ENCODE results near the gene ZNF768. TPM values are rescaled to one million over a fixed set of nuclear protein-coding genes. Genes with fewer than 3 reads are reported as not detected.
A peak's percentile ranks its signal among the peaks of the same experiment; 100 is the strongest.

The ZNF768 gene
- total and polyA plus RNA-seq, 2 of the 13 experiments (the other 11 are each of a cell fraction or from before 2014, with no cell fraction given), result 26.7 to 34.4 TPM

DNA sequence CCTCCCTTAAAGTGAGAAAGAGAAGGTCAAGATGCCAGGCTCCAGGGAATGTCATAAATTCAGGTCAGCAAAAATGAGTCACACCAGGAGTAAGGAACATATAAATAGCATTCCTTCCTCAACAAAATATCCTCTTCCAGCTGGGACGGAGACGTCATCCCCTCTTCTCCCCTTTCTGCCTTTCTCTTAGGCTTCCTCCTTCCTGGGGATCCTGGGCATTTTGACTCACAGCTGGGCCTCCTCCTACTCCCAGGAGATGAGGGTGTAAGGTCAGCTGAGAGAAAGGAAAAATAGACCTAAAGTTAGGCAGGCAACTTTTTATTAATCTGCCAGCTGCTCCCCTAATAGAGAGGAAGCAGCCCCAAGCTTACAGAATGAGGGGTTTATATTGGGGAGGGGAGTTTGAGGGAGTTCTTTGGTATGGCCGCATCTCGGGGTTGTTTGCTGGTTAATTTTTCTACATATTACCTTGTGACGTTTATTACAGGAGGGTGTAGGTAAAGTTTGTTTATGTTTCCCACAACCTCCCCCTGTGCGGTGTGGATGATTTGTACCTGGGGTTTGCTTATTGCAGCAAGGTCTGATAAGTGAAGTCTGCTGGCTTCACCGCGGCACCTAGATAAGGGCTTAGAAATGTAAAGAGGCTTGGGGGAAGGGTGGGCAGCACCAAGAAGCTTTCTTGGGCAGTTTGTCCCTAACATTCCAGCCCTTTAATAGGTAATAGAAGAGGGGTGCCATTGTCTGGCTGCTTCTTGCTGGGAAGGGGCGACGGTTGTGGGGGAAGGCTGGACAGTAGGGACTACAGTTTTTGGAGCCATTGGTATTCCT, 15.3 kb upstream of the ZNF768 start (continued):
- TF ChIP-seq, protein P1, sequence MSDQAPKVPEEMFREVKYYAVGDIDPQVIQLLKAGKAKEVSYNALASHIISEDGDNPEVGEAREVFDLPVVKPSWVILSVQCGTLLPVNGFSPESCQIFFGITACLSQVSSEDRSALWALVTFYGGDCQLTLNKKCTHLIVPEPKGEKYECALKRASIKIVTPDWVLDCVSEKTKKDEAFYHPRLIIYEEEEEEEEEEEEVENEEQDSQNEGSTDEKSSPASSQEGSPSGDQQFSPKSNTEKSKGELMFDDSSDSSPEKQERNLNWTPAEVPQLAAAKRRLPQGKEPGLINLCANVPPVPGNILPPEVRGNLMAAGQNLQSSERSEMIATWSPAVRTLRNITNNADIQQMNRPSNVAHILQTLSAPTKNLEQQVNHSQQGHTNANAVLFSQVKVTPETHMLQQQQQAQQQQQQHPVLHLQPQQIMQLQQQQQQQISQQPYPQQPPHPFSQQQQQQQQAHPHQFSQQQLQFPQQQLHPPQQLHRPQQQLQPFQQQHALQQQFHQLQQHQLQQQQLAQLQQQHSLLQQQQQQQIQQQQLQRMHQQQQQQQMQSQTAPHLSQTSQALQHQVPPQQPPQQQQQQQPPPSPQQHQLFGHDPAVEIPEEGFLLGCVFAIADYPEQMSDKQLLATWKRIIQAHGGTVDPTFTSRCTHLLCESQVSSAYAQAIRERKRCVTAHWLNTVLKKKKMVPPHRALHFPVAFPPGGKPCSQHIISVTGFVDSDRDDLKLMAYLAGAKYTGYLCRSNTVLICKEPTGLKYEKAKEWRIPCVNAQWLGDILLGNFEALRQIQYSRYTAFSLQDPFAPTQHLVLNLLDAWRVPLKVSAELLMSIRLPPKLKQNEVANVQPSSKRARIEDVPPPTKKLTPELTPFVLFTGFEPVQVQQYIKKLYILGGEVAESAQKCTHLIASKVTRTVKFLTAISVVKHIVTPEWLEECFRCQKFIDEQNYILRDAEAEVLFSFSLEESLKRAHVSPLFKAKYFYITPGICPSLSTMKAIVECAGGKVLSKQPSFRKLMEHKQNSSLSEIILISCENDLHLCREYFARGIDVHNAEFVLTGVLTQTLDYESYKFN (CRISPR knock-in tag; conservative IDR thresholded peaks at IDR 0.05), result 0 out of 2 replicates have a peak, but pooled peaks have one; percentile 35
- TF ChIP-seq ZNF567 (CRISPR knock-in tag; IDR thresholded peaks at IDR 0.05; ENCODE audit: borderline replicate concordance), result 0 out of 2 replicates have a peak, but pooled peaks have one; percentile 0
- TF ChIP-seq SAP130 (CRISPR knock-in tag; IDR thresholded peaks at IDR 0.05; ENCODE audit: low read depth), result peak; percentile 50
- TF ChIP-seq ZNF275 (CRISPR knock-in tag; IDR thresholded peaks at IDR 0.05; ENCODE audit: borderline replicate concordance), result no peak
- no peak for TF ChIP-seq MAFG (CRISPR knock-in tag; IDR thresholded peaks at IDR 0.05)
- TF ChIP-seq ZNF672 (CRISPR knock-in tag; IDR thresholded peaks at IDR 0.05), result no peak
- no peak for TF ChIP-seq ZNF253 (CRISPR knock-in tag; IDR thresholded peaks at IDR 0.05; ENCODE audit: borderline replicate concordance)

All from HepG2 (cell line).